ENCODE data around the gene KANK3. TPM values are rescaled to one million over a fixed set of nuclear protein-coding genes. Genes with fewer than 3 reads are reported as not detected.

Gene KANK3
- total and polyA plus RNA-seq, 9 of the 15 experiments (the other 6 are each of a cell fraction or from before 2014, with no cell fraction given): 0.03 to 0.40 (median 0.08) TPM; not detected in 6

GRCh38 chr19:8321986-8322637 lies 20.9 kb downstream of the KANK3 start (continued):
- no peak for TF ChIP-seq SMC3 (conservative IDR thresholded peaks at IDR 0.05; ENCODE audit: insufficient read depth, low read depth, low read length)
- TF ChIP-seq MNT (conservative IDR thresholded peaks at IDR 0.05): no peak
- 0 out of 2 replicates have a peak, but pooled peaks have one; percentile 10 for TF ChIP-seq SIN3B (IDR thresholded peaks at IDR 0.05; ENCODE audit: low read depth)
- TF ChIP-seq RBM15 (IDR thresholded peaks at IDR 0.05; ENCODE audit: insufficient read depth, low read length): no peak
- TF ChIP-seq ZNF79 (CRISPR knock-in tag; IDR thresholded peaks at IDR 0.05; ENCODE audit: low read depth): no peak
- no peak for TF ChIP-seq HDAC2 (IDR thresholded peaks at IDR 0.05)
- no peak for TF ChIP-seq ZFPM2 (CRISPR knock-in tag; IDR thresholded peaks at IDR 0.05)
- no peak for TF ChIP-seq ZNF316 (IDR thresholded peaks at IDR 0.05)
- no peak for TF ChIP-seq HMG20B (CRISPR knock-in tag; IDR thresholded peaks at IDR 0.05)
- no peak for TF ChIP-seq CSDE1 (IDR thresholded peaks at IDR 0.05)
- TF ChIP-seq ZNF561 (CRISPR knock-in tag; conservative IDR thresholded peaks at IDR 0.05): no peak
- no peak for TF ChIP-seq OTX1 (CRISPR knock-in tag; IDR thresholded peaks at IDR 0.05)
- TF ChIP-seq MTA1 (IDR thresholded peaks at IDR 0.05; ENCODE audit: borderline replicate concordance): no peak
- no peak for TF ChIP-seq ZNF592 (IDR thresholded peaks at IDR 0.05)
- TF ChIP-seq RBM14 (IDR thresholded peaks at IDR 0.05; ENCODE audit: borderline replicate concordance, insufficient read depth, low read depth, low read length): no peak
- TF ChIP-seq ZNF121 (CRISPR knock-in tag; conservative IDR thresholded peaks at IDR 0.05): no peak
- TF ChIP-seq MYBL2 (IDR thresholded peaks at IDR 0.05; ENCODE audit: low read depth): no peak
- TF ChIP-seq MYBL2 (CRISPR knock-in tag; IDR thresholded peaks at IDR 0.05; ENCODE audit: borderline replicate concordance): no peak
- no peak for TF ChIP-seq ZNF444 (CRISPR knock-in tag; IDR thresholded peaks at IDR 0.05)
- TF ChIP-seq TAF9B (IDR thresholded peaks at IDR 0.05; ENCODE audit: partially characterized antibody): no peak
- 0 out of 2 replicates have a peak, but pooled peaks have one; percentile 11 for TF ChIP-seq FOXP1 (CRISPR knock-in tag; IDR thresholded peaks at IDR 0.05)
- TF ChIP-seq POLR2H (tag; IDR thresholded peaks at IDR 0.05; ENCODE audit: low read depth): no peak
- TF ChIP-seq CBFA2T2 (conservative IDR thresholded peaks at IDR 0.05): no peak

All from K562 (cell line).